ENCODE measurements around the gene NCAPD2.
A peak's percentile ranks its signal among the peaks of the same experiment; 100 is the strongest.
"Not testable (repeated sequence)": the region's sequence is repeated elsewhere in the genome, so short reads cannot be mapped to it uniquely, and the experiment has no call there.

Gene NCAPD2

DNA sequence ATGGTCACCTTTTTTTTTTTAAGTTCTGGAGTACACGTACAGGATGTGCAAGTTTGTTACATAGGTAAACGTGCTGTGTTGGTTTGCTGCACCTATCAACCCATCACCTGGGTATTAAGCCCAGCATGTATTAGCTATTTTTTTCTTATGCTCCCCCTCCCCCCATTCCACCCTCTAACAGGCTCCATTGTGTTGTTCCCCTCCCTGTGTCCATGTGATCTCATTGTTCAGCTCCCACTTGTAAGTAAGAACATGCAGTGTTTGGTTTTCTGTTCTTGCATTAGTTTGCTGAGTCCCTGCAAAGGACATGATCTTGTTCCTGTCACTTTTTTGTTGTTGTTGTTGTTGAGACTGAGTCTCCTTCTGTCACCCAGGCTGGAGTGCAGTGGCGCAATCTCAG lies 3.4 kb downstream of the NCAPD2 start:
- not testable (repeated sequence) for FAIRE-seq

- no peak for FAIRE-seq
These were observed 6.6 kb downstream of the NCAPD2 start for GRCh38 chr12:6500466-6500865.

- FAIRE-seq = no peak
These were observed 13.4 kb downstream of the NCAPD2 start for GRCh38 chr12:6507102-6507998.

DNA sequence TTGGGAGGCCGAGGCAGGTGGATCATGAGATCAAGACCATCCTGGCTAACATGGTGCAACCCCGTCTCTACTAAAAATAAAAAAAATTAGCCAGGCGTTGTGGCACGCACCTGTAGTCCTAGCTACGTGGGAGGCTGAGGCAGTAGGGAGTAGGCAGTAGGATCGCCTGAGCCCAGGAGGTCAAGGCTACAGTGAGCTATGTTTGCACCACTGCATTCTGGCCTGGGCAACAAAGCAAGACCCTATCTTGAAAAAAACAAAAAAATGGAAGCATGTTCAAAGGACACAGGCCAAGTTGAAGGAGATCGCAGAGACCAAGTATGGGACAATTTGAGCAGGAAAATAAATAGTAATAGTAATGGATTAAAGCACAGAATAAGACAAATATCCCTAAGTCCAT lies 14.2 kb downstream of the NCAPD2 start:
- no peak for FAIRE-seq

- FAIRE-seq = no peak
These were observed 26.3 kb downstream of the NCAPD2 start for GRCh38 chr12:6520186-6520585.

GRCh38 chr12:6522193-6522592 lies 28.3 kb downstream of the NCAPD2 start:
- no peak for FAIRE-seq

DNA sequence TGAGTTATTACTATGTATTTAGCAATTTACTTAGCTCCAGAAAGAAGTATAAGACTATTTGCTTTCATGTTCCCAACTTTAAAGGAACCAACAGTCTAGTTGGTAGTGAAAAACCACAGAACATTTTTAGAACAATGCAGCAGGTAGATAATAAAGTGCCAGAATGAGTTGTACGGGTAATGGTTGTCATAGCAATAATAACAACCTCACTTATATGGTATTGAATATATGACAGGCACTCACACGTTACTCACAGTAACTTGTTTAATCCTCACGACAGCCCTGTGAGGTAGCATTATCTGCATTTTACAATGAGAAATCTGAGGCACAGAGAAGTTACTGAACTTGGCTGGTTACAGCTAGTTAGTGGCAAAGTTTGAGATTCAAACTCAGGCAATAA lies 29.8 kb downstream of the NCAPD2 start:
- no peak for FAIRE-seq

GRCh38 chr12:6524648-6525047 lies 30.7 kb downstream of the NCAPD2 start:
- no peak for FAIRE-seq

GRCh38 chr12:6526201-6526600 lies 32.3 kb downstream of the NCAPD2 start:
- no peak for FAIRE-seq

GRCh38 chr12:6526766-6527525 lies 33.0 kb downstream of the NCAPD2 start:
- no peak for FAIRE-seq

DNA sequence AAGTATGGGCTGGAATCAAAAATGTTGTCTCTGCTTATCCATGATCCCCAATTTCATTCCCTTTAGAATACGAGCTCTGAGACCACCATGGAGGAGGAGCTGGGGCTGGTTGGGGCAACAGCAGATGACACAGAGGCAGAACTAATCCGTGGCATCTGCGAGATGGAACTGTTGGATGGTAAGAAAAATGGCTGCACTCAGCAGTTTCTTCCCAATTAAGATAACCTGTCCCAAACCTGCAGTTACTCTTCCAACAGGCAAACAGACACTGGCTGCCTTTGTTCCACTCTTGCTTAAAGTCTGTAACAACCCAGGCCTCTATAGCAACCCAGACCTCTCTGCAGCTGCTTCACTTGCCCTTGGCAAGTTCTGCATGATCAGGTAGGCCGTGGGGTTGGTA lies 33.8 kb downstream of the NCAPD2 start:
- FAIRE-seq = no peak

- FAIRE-seq = no peak
These were observed 34.8 kb downstream of the NCAPD2 start for GRCh38 chr12:6528539-6529235.

GRCh38 chr12:6529291-6529737 lies 35.4 kb downstream of the NCAPD2 start:
- no peak for FAIRE-seq

GRCh38 chr12:6530576-6531260 lies 36.8 kb downstream of the NCAPD2 start:
- FAIRE-seq = no peak

- FAIRE-seq = no peak
These were observed 38.4 kb downstream of the NCAPD2 start for GRCh38 chr12:6532051-6532926.

- no peak for FAIRE-seq
These were observed 39.2 kb downstream of the NCAPD2 start for GRCh38 chr12:6532927-6533652.

- FAIRE-seq = no peak
These were observed 39.7 kb downstream of the NCAPD2 start for GRCh38 chr12:6533653-6533922.

DNA sequence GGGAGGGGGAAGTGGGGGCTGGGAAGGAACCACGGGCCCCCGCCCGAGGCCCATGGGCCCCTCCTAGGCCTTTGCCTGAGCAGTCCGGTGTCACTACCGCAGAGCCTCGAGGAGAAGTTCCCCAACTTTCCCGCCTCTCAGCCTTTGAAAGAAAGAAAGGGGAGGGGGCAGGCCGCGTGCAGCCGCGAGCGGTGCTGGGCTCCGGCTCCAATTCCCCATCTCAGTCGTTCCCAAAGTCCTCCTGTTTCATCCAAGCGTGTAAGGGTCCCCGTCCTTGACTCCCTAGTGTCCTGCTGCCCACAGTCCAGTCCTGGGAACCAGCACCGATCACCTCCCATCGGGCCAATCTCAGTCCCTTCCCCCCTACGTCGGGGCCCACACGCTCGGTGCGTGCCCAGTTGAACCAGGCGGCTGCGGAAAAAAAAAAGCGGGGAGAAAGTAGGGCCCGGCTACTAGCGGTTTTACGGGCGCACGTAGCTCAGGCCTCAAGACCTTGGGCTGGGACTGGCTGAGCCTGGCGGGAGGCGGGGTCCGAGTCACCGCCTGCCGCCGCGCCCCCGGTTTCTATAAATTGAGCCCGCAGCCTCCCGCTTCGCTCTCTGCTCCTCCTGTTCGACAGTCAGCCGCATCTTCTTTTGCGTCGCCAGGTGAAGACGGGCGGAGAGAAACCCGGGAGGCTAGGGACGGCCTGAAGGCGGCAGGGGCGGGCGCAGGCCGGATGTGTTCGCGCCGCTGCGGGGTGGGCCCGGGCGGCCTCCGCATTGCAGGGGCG lies 40.2 kb downstream of the NCAPD2 start, which contains the start of gene GAPDH:
Gene GAPDH, plus strand, starts transcription at position 595 of the 772 bp plus-strand sequence. CDS start 316 bp downstream, outside the sequence.
- peak; percentile 69 for FAIRE-seq

- no peak for FAIRE-seq
These were observed 40.7 kb downstream of the NCAPD2 start for GRCh38 chr12:6534695-6534944.

DNA sequence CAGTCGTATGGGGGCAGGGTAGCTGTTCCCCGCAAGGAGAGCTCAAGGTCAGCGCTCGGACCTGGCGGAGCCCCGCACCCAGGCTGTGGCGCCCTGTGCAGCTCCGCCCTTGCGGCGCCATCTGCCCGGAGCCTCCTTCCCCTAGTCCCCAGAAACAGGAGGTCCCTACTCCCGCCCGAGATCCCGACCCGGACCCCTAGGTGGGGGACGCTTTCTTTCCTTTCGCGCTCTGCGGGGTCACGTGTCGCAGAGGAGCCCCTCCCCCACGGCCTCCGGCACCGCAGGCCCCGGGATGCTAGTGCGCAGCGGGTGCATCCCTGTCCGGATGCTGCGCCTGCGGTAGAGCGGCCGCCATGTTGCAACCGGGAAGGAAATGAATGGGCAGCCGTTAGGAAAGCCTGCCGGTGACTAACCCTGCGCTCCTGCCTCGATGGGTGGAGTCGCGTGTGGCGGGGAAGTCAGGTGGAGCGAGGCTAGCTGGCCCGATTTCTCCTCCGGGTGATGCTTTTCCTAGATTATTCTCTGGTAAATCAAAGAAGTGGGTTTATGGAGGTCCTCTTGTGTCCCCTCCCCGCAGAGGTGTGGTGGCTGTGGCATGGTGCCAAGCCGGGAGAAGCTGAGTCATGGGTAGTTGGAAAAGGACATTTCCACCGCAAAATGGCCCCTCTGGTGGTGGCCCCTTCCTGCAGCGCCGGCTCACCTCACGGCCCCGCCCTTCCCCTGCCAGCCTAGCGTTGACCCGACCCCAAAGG lies 41.2 kb downstream of the NCAPD2 start:
- no peak for FAIRE-seq
